GM21423 (cell line): ENCODE data around the gene PROX1.
A peak's percentile ranks its signal among the peaks of the same experiment; 100 is the strongest.

Source experiments
- ATAC-seq: cut with Tn5 transposase; IDR thresholded peaks from one replicate; pipeline ENCODE4 v1.9.1; 2021; ENCODE audit warnings: mild to moderate bottlenecking, moderate library complexity; ENCODE audit not compliant: unreplicated experiment

The PROX1 gene

DNA sequence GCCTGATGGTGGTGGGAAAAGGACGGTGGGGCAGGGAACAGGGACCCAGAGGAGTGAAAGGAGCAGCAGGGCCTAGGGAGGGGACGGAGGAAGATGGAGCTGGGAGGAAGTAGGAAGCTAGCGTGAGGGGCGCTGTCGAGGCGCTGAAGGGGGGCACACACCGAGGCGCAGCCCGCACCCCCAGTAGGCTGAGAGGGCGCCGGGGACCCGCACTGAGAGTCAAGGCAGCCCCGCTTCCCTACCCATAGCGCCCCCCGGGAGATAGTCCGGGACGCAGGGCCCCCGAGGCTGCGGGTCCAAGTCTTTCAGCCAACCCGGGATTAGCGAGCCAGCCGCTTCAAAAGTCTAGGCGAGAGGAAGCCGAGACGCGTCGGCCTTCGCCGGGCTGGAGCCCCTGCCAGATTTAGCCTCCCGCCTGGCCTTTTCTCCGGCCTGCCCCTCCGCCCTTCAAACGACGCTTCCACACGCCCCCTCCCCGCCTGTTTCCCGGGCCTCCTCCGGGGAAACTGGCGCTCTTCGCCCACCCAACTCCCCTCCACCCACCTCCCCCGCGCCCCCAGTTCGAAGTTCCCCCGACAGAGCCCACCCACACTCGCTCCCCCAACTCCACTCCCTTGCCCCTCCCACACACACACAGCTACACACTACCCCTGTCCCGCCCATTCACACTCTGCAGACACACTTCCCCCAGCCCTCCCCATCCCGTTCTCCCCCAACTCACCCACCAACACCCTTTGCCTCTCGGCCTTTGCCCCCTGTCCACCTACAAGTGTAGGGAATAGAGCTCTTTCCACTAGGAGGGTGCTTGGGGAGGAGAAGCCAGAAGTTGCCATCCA is 7.8 kb upstream of the PROX1 start:
- no peak for ATAC-seq

DNA sequence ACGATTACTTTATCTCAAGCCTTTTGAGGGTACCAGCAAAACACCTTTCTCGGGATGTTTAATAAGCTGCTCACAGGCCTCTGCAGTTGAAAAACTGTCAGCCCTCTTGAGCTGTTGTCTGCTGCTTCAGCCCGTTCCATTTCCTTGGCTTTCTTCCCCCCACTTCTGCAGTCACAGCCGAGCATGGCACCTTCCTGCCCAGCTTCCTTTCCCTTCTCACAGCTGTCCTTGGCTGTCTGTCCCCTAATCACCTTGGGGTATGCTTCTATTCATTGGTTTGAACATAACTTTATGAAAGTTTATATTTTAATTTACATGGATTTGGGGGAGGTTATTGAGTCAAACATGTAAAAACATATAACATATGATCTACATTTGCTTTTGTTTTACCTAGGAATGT is 6.9 kb upstream of the PROX1 start:
- ATAC-seq = no peak

DNA sequence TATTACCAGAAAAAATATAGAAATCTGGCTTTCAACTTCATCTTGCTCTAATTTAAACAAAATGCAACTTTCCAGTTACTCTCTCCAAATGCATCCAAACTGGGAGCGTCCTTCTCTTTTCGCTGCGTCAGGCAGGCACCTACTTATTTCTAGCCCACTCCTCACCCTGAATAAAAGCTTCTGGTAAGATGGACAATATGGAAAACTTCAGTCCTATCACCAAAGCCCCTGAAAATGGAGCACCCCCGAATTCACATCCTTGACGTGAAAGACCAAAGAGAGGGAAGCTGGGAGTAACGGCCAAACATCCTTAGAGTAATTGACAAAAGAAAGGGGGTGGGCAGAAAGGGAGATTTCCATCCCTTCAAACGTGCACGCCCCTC is 5.5 kb upstream of the PROX1 start:
- no peak for ATAC-seq

DNA sequence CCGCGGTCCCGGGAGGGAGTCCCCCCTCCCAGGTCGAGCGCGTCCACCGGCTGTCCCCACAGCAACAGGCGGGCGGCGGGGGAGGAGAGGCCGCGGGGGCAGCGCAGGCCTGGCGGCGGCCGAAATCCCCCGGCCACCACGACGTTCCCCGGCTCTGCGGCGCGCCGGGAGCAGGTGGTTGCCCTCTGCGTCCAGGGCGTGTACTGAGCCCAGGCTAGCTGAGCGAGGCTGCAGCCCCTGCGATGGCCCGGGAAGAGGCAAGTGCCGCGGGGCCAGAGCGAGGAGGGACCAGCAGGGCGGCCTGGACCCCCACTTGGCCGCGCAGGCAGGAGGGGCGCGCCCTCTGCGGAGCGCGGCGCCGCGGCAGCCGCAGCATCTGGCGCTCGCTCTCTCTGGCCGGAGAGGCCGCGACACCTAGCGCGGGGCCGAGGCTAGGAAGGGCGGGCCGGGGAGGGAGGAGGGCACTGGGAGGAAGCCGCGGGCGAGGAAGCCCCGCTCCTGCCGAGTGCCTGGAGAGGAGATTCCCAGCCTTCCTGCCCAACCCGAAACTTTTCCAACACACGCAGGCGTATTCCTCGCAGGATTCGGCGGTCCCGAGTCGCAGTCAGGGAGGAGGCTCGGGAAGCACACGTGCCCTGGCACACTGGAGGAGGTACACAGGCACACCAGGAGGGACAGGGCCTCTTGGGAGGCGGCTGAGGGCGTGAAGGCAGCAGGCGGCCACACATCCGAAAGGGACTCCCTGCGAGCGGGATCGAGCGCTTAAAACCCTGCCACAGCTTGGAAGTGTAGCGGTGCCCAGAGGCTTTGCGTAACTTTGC is 4.9 kb upstream of the PROX1 start:
- ATAC-seq = no peak

DNA sequence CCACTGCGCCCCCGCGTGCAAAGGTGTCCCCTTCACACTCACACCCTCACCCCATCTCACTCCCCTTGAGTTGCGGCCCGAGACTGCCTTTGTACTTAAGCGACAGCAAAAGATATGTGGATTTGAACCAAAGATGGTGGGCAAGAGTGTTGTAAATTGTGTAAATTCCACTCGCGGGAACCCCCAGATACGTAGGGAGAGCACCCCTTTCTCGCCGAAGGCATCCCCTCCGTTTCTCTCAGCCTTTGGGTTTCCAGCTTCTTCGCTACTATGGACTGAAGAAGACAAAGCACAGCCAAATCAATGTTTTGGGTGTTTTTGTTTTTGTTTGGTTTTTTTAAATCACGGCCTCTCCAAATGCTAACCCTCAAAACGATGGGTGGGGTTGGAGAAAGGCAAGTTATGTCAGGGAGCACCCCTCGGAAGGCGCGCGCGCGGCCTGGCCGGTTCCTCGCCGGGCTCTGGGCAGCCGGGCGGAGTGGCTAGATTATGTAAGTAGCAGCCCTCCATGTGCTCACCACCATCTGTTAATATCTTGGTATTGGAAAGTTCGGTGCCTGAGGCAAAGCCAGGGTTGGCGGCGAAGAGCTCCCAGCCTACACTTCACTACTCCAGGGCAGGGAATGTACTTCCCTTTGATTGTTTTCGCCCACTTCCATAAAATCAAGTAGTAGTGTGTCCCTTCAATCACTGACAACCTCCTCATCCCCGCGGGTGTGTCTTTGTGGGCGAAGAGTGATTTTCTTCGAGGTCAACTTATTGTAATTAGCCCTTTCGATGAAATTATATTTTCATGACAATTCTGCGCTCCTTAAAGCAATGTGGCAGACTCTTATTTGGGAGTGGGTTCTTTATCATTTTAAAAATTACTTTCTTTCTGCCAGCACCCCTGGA is 4.0 kb upstream of the PROX1 start:
- no peak for ATAC-seq

DNA sequence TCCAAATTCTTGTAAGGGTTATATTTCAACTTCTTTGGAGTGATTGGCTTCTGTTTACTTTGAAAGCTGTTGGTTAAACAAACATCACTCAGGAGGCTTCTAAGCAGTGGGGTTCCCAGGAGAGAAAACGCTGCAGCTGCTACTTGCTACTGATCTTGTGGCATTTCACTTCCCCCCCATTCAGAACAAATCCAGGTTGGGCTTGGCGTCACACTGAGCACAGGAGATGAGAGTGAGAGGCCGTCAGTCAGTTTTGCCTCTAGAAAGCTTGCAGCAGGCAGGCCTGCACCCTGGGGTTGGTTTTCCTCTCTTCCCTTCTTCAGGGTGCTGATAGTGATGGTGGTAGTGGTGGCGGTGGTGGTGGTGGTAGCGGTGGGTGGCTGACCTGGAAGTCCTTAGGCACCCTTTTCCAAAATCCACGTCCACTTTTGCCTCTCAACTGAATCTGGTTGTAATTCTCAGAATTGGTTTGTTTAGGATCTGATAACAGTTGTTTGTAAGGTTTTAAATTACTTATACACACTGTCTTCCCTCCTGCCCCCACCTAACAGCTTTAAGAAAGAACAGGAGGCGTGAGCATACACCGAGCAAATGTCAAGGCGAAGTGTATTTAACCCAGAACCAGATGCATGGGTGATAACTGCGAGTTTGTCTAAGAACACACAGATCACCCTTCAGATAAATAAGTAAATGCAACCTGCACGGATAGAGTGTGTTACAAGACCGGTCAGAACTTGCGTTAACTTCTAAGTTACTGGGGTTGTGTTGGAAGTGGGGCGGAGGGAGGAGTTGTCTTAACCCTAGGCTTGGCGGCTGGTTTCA is 3.2 kb upstream of the PROX1 start:
- no peak for ATAC-seq

DNA sequence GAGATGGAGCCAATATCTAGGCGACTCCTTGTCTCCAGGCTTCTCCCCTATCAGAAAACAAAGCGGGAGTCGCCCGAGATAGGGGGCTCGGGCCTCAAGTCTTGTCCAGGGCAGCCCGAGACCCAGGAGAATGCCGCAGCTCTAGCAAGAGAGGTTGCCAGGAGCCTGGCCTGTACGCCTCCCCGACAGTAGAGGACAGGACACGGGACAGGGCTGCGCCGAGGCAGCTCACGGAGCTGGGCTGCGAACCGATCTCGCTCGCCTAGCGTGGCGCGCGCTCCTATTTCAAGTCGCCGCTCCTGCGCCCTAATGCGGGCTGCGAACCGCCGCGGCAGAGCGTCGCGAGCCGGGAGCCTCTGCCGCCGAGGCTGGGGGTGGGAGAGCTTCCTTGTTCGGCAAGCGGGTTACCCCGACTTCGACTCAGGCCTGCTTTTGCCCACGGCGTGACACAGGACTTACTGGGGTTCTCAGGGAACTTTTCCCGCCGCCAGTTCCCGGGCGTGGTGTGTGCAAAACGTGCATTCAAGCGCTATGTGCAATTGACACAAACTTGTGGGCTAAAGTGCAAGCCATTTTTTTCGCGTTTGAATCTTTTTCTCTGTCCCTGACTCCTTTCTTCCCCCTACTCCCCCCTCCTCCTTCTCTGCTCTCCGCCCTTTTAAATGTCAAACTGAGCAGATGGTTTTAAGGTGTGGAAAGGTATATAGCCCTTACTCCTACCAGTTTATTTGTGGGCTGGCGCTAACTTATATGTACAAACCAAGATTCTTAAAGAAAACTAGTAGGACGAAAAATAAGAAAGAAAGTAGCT is 2.4 kb upstream of the PROX1 start:
- no peak for ATAC-seq

DNA sequence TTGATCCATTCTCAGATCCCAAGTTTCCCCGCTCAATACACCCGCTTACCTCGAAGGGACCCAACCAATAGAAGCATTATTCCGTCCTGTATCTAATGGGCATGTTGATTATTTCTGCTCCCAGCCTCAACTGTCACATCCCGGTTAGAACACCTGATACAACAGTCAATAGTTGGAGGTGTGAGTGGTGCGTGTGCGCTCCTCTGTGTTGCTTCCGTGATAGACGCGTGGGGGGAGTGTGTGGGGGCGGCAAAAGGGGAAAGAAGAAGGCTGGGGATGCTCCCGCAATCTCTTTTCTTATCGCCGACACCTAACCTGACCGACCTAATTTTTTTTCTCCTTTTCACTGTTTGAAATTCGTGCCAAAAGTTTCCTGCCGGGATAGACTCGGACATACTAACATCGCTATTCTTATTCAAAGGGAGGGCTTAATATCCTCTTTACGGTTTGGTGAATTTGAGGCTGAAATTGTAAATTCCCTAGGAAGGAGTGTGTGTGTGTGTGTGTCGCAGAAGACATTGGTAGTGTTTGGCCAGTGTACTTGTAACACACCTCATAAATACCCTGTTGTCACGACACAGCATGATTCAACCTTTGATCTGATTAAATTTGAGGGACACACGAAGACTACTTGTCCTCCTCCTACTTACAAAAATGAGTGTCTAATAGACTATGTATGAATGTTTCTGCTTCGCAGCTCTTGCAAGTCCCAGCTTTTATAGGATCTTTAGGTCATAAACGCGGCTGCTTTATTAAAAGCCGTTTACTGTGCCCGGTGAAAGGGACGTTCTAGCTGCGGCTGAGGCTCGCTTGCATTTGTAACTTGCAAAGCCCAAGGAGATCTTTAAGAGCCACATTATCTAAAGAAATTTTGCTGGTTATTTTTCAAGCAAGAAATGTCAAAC is 1.5 kb upstream of the PROX1 start:
- ATAC-seq = no peak

DNA sequence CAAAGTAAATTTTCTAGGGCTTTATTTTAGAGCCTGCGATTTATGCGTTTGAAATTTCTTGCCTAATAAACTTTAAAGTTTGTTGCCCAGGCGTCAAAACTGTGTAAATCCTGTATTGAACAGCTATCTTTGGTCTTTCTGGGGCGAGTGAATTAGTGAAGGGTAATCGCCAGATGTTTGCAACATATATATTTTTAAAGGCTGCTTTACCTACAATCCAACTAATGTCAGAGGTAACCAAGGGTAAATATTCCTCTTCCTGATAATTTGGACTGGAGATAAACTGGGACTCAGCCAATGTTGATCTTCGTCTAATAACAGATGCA is 885 bp upstream of the PROX1 start:
- ATAC-seq = no peak

DNA sequence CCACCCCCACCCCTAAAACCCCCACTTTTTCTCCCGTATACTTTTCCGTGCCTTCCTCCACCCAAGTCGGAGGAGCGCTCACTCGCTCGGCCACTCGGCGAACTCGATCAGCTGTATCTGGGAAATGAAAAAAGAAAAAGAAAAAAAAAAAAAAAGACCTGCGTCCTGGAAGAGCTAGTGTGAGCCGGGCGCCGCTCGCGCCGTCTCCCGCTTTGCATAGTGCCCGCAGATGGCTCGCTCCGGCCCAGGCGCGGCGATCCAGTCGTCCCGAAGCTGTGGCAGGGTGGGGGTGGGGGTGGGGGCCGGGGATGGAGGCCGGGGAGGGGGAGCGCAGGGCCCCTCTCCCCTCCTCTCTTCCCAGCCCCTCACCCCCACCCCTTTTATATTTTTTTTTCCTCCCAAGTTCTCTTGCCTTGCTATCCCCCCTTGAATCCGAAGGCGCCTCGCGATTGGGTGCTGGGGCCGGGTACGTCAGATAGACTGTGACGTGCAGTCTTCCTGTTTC is 299 bp upstream of the PROX1 start:
- ATAC-seq = peak; percentile 29

DNA sequence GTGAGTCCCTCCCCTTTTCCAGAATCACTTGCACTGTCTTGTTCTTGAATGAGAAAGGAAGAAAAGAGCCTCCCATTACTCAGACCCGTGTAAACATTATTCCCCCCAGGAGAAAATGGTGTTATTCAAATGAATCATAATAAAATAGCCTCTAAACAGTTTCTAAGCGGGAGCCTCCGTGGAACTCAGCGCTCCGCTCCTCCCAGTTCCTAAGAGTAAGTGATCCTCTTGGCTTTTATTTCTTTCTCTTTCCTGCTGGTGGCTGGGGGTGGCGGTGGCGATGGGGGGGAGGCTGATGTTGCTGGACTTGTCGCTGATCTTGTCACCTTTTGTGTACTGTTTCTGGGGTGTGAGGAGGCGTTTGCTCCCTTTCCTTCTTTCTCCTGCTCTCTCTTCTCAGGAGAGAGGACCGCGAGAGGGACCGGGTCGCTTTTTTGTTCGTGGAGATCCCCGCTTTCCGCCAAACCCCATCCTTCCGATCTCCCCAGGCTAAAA is 781 bp downstream of the PROX1 start:
- no peak for ATAC-seq

DNA sequence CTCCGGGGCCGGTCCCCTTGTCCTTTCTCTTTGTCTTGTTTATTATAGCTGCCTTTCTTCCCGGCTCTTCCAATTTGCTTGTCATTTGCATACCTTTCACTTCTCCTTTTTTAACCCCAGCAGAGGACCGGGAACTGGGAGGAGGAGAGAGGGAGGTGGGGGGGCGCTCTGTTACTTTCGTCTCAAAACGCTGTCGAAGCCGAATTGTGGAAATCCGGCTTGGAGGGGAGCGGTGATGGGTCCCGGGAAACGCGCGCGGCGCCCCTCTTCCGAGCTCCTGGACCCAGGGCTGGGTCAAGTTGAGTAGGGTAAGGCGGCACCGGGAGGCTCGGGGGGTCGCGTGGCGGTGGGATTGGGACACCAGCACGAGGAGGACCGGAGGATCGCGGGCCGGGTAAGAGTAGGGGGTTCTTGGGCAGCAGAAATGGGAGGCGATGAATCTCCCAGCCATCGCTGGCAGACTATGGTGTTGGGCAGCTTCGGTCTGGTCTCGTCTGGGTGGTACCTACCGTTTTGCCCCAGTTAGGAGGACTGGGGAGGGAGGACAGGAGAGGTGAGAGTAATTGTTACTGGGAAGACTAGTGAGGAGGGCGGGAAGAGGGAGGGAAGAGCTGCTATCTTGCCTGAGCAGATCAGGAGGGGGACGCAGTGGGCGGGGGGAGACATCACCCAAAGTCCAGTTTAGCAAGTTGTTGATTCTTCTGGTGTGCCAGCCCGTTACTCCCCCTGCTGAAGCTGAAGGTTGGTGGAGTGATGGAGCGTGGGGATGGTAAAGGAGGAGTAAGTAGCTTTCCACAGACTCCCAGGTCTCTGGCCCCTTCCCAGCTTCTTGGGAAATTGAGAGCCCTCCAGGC is 1.5 kb downstream of the PROX1 start:
- ATAC-seq = no peak

DNA sequence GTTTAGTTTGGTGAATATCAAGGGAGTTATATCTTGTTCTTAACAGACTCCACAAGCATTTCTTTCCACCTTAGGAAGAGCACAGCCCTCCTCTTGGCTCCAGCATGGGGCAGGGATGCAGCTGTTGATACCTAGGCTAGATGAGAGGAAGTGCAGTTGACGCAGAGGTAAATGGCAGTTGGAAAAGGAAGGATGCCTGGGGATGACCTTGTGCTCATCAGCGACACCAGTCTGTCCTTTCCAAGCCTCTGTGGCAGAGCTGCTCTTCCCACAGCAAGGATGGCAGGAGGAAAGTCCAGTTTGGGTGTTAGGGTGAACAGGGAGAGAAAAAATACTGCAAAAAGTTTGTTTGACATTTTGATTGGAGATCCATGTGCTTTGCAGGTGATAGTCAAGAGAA is 6.2 kb downstream of the PROX1 start:
- no peak for ATAC-seq

DNA sequence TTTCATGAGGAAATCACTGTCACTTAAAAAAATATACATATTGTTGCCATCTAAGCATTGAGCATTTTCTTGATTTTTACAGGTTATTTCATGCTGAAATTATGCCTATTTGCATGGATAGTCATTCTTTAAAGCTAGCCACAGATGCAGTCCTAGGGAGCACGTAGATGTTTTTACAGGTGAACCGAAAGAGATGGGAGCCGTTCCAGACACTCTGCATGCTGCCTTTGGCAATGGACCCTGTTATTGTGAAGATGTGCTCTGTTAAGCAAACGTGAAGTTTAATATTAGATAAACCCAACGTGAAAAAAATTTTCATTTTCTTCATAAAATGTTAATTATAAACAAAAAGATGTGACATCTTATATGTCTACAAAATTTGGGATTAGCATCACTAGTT is 7.1 kb downstream of the PROX1 start:
- no peak for ATAC-seq

DNA sequence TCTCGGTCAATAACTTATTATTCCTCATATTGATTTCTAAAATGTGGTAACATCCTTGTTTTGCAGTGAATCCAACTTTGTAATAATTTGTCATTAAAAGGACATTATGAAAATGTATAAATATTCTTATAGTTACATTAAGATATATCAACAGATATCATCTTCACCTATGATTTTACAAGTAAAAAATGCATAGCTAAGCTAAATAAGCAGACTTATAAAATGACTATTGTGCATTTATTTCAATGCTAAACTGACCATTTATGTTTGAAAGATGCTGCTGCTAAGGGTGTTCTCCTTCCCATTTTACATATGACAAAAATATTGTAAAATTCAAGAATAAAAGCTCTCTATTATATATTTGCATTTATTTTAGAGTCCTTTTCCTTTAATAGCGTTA is 7.8 kb downstream of the PROX1 start:
- no peak for ATAC-seq

DNA sequence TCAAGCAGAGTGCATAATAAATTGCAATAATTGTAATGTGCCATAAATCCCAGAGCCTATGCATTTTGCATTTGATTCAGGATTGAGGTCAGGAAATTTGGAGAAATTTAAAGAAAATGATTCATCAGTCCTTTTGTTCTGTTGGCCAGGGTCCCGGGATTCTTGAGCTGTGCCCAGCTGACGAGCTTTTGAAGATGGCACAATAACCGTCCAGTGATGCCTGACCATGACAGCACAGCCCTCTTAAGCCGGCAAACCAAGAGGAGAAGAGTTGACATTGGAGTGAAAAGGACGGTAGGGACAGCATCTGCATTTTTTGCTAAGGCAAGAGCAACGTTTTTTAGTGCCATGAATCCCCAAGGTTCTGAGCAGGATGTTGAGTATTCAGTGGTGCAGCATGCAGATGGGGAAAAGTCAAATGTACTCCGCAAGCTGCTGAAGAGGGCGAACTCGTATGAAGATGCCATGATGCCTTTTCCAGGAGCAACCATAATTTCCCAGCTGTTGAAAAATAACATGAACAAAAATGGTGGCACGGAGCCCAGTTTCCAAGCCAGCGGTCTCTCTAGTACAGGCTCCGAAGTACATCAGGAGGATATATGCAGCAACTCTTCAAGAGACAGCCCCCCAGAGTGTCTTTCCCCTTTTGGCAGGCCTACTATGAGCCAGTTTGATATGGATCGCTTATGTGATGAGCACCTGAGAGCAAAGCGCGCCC is 8.7 kb downstream of the PROX1 start:
- no peak for ATAC-seq
